Muscle layer of colon (tissue), 2 donors: Measurements from ENCODE around the gene ZDHHC16.
"Not testable (repeated sequence)": the region's sequence is repeated elsewhere in the genome, so short reads cannot be mapped to it uniquely, and the experiment has no call there.

ENCODE experiments used
- H3K27ac ChIP-seq: one replicate; pipeline ENCODE4 v1.7.0; 2013; ENCODE audit warnings: low read depth, mild to moderate bottlenecking, low read length, moderate library complexity
- H3K27me3 ChIP-seq, 2 donors: one replicate each; pipeline ENCODE4 v1.7.0; 2013; ENCODE audit warnings: low read length in 2 of 2, mild to moderate bottlenecking in 2 of 2; ENCODE audit not compliant: insufficient read depth in 2 of 2, control insufficient read depth in 1 of 2
- H3K36me3 ChIP-seq: one replicate; pipeline ENCODE4 v1.7.0; 2013; ENCODE audit warnings: mild to moderate bottlenecking, low read length; ENCODE audit not compliant: insufficient read depth
- H3K4me1 ChIP-seq: one replicate; pipeline ENCODE4 v1.7.0; 2013; ENCODE audit warnings: mild to moderate bottlenecking, low read length; ENCODE audit not compliant: insufficient read depth
- H3K4me3 ChIP-seq, 2 donors: one replicate each; pipeline ENCODE4 v1.7.0; 2013; ENCODE audit warnings: low read length in 2 of 2, low read depth in 1 of 2, mild to moderate bottlenecking in 1 of 2, moderate library complexity in 1 of 2
- H3K9ac ChIP-seq: one replicate; pipeline ENCODE4 v1.7.0; 2013; ENCODE audit warnings: low read length
- H3K9me3 ChIP-seq: one replicate; pipeline ENCODE4 v1.7.0; 2013; ENCODE audit warnings: mild to moderate bottlenecking, low read length
- donor health status: abdominal sarcoma.
- donor health status: Adenocarcinoma of cecum.

The ZDHHC16 gene

DNA sequence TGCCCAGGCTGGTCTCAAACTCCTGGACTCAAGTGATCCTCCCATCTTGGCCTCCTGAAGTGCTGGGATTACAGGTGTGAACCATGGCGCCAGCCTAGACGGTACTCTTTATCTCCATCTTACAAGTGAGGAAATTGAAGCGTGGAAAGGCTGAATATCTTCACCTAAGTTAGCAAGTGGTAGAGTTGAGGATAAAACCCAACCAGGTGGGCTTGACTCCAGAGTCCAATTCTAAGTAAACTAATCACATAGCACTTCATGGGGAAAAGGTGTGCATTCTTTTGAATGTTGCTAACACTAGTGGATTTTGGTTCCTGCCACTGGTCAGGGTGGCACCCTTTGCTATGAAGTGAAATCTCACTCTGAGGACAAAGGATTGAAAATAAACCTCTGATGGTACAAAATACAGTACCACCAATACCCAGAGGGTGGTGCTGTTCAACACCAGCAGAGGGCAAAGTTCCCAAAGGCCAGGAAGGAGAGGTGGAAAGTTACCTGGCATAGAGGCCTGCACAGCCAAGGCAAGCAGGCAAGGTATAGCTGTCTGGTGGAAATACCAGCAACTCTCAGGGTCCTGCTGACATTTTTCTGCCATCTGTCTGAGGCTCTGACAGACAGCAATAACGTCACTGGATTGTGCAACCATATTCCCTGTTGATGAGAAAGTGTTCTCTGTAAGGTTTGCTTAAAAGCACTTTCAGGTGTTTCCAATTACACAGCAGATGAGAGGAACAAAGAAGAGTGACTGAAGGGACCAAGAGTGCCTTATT, 17.6 kb downstream of the ZDHHC16 start:
- Histone ChIP-seq H3K9ac (no peak overlapping the region), H3K4me3 (no peak overlapping the region), H3K4me1 (peaks cover 5% of the 10 kb centered on the region), H3K36me3 (peaks cover 99% of the 10 kb centered on the region), H3K27ac (no peak overlapping the region), H3K9me3 (no peaks in the 10 kb centered on the region), H3K27me3 (no peaks in the 10 kb centered on the region)

DNA sequence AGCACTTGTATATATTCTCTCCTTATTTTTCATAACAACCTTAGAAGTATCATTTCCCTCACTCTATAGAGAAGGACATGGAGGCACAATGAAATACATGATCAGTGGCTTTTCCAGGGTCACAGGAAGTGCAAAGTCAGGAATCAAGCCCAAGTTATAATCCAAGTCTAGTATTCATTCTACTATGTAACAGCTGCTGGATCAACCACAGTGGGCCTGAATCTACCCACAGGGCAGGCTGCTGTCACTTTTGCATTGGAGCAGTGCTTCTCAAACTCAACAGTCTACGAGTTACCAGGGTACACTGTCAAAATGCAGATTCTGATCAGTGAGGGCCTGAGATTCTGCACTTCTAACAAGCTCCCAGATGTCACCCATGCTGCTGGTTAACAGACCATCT, 18.3 kb downstream of the ZDHHC16 start:
- H3K4me1 ChIP-seq = peaks cover 5% of the 10 kb centered on the region
- no peak overlapping the region for H3K27ac ChIP-seq
- H3K27me3 ChIP-seq = no peaks in the 10 kb centered on the region
- no peaks in the 10 kb centered on the region for H3K9me3 ChIP-seq
- peaks cover 99% of the 10 kb centered on the region for H3K36me3 ChIP-seq
- no peak overlapping the region for H3K9ac ChIP-seq
- H3K4me3 ChIP-seq = no peak overlapping the region

DNA sequence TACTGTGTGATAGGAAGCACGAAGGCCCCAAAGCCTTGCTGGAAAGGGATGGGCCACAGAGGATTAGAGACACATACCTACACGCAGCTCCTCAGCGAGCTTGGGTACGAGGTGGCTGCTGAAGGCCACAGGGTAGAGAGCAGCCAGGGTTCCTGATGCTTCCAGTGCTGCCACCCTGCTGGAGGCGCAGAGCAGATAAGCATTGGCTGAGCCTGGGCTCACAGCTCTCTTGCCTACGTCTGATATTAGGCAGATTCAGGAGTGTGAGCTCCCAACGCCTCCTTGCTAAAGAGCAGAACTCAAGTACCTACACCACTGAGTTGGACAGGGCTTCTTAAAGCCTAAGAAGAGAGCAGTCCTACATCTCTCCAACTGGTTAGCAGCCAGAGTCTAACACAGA, 20.0 kb downstream of the ZDHHC16 start:
- Histone ChIP-seq H3K27ac (no peak overlapping the region), H3K4me1 (peaks cover under 1% of the 10 kb centered on the region), H3K36me3 (peaks cover 98% of the 10 kb centered on the region), H3K27me3 (no peaks in the 10 kb centered on the region), H3K9me3 (no peaks in the 10 kb centered on the region), H3K9ac (no peak overlapping the region), H3K4me3 (no peak overlapping the region)

DNA sequence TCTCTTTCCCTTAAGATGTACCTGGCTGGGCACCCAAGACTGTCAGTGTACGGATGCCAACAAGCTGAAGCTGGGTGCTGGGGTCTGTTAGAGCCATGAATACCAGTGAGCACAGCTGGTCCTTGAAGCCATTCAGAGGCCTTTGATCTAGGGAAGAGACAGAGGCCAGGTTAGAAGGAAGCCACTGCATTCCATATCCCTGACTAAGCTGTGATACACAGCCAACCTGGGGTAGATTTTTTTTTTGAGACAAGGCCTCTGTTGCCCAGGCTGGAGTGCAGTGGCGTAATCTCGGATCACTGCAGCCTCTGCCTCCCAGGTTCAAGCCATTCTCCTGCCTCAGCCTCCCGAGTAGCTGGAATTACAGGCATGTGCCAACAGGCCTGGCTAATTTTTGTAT, 20.8 kb downstream of the ZDHHC16 start:
- peaks cover 92% of the 10 kb centered on the region for H3K36me3 ChIP-seq
- H3K9ac ChIP-seq = no peak overlapping the region
- no peaks in the 10 kb centered on the region for H3K4me1 ChIP-seq
- no peaks in the 10 kb centered on the region for H3K27me3 ChIP-seq
- H3K27ac ChIP-seq = no peak overlapping the region
- no peaks in the 10 kb centered on the region for H3K9me3 ChIP-seq
- H3K4me3 ChIP-seq = no peak overlapping the region

DNA sequence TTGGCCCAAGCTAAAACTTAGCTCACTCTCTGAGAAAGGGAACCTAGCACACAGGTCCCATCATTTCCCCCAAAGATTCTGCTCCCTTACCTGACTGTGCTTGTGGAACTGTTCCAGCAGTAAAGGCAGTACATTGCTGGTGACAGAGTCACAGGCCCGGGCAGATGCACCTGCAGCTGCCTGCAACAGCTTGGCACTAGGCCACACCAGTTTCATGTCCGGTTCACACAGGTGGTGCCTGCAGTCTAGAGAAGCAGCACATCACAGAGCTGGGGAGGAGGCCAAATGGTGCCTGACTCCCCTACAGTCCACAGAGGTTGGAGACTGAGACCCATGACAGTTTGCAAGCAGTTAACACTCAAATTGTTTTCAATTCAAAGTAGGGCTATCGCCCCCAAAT, 22.2 kb downstream of the ZDHHC16 start:
- Histone ChIP-seq H3K27me3 (no peaks in the 10 kb centered on the region), H3K9ac (no peak overlapping the region), H3K36me3 (peaks cover 92% of the 10 kb centered on the region), H3K4me1 (no peaks in the 10 kb centered on the region), H3K4me3 (no peak overlapping the region), H3K9me3 (no peaks in the 10 kb centered on the region), H3K27ac (no peak overlapping the region)

DNA sequence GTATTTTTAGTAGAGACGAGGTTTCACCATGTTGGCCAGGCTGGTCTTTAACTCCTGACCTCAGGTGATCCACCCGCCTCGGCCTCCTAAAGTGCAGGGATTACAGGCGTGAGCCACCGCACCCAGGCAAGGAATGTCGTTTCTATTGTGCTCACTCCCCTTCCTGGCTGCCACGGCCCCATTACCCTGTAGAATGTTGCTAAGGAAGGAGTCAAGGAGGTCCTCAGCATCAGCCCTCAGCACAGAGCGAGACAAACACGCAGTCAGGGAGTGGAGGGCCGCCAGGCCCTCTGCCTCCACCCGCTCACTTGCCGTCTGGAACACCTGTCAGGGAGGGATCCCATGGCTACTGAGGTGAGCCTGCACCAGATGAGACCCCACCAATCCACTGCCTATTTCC, 22.8 kb downstream of the ZDHHC16 start:
- H3K4me1 ChIP-seq, H3K27ac ChIP-seq, H3K9ac ChIP-seq, H3K9me3 ChIP-seq, H3K27me3 ChIP-seq, H3K4me3 ChIP-seq: not testable (repeated sequence)
- peaks cover 92% of the 10 kb centered on the region for H3K36me3 ChIP-seq

DNA sequence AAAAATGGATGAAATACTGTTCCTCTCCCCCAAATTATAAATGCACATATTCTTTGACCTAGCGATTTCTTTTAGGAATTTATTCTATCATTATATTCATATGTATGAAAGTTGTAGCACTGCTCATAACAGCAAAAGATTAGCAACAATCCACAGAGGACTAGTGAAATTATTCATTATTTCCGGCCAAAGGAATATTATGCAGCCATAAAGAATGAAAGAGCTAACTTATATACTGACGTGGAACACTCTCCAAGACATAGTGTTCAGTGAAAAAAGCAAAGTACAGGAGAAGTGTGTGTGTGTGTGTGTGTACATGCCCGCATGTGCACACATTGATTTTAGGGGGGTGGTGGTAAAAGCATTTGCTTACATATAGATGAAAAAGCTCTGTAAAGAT, 28.9 kb downstream of the ZDHHC16 start:
- Histone ChIP-seq H3K4me1 (no peaks in the 10 kb centered on the region), H3K27me3 (no peaks in the 10 kb centered on the region), H3K27ac (no peak overlapping the region), H3K9ac (no peak overlapping the region), H3K36me3 (peaks cover 86% of the 10 kb centered on the region), H3K4me3 (no peak overlapping the region), H3K9me3 (no peaks in the 10 kb centered on the region)

DNA sequence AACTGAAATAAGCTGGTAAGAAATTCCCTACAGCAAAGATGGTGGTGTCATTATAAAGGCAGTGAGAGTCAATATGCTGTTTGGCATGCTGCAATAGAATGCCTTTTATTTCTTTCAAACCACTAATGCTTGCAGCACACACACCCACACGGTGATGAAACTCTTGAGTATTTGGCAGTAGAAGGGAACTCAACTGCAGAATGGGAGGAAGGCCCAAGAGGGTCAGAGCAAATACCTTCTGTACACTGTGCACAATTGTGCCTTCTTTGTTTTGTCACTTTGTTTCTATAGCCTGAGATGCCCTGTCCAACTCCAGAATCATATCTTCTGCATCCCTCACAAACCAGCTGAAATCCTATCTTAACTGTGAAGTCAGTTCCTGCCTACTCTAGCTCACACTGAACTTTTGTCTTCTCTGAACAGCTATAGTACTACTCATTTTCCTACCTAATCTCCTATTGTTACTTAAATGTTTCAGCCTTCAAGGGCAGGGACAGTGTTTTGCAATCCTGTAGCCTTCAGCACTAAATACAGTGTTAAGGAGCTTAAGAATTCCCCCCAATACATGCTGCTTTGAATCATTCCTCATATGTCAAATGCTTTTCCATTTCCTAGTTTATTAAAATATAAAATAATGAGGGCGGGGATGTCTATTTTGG, 30.1 kb downstream of the ZDHHC16 start:
- no peaks in the 10 kb centered on the region for H3K9me3 ChIP-seq
- no peak overlapping the region for H3K27ac ChIP-seq
- H3K4me1 ChIP-seq = no peaks in the 10 kb centered on the region
- H3K27me3 ChIP-seq = no peaks in the 10 kb centered on the region
- no peak overlapping the region for H3K9ac ChIP-seq
- peaks cover 87% of the 10 kb centered on the region for H3K36me3 ChIP-seq
- no peak overlapping the region for H3K4me3 ChIP-seq

DNA sequence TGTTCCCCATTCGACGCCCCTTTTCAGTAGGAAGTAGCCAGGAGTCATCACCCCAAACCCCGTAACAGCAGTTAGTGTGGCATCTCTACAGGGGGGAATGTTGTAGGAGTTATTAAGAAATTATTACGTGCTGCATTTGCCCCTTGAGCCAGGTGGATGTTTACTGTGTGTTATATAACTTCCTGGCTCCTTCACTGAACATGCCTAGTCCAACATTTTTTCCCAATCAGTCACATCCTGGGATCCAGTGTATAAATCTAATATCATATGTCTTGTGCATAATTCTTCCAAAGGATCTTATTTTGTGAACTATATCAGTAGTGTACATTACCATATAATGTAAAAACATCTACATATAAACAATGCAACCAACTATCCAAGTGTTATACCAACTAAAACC, 33.4 kb downstream of the ZDHHC16 start:
- H3K36me3 ChIP-seq = peaks cover 70% of the 10 kb centered on the region
- not testable (repeated sequence) for H3K27ac ChIP-seq, H3K27me3 ChIP-seq, H3K9ac ChIP-seq, H3K4me1 ChIP-seq, H3K9me3 ChIP-seq, H3K4me3 ChIP-seq

DNA sequence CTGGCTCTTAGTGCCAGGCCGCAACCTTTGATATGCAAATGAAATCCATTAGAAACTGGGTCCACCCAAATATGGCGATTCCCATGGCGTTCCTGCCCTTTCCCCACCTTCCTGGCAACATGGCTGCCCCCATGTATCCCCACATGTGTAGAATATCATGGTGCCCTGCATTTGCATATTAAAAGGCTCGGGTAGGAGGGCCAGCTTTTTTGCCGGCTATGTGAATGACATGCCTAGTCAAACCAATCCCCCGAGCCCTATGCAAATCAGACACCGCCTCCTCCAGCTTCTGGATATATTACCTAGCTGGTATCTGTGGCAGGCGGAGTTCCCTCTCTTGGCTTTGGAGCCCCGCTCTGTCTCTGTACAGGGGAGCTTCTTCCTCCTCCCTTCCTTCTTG, 34.0 kb downstream of the ZDHHC16 start:
- Histone ChIP-seq H3K4me1 (peaks cover 5% of the 10 kb centered on the region), H3K36me3 (peaks cover 65% of the 10 kb centered on the region), H3K4me3 (no peak overlapping the region), H3K9ac (no peak overlapping the region), H3K27ac (no peak overlapping the region), H3K9me3 (no peaks in the 10 kb centered on the region), H3K27me3 (no peaks in the 10 kb centered on the region)

DNA sequence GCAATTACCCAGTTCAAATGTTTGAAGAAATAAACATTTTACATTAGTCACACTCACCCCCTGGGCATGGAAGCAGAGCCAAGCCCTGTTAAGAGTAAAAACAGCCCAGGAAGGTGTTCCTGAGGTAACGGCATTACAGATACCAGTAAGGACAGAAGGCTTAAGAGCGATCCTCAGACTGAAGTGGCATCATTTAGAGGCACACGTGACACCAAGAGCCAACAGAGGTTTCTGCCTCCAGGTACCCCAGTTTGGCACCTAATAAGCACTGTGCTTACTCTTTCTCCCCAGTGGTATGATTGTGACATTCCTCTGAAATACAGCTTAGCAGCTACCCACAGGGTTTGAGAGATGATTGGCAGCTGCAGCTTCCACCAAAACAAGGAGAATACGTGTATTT, 35.1 kb downstream of the ZDHHC16 start:
- no peak overlapping the region for H3K4me3 ChIP-seq
- no peaks in the 10 kb centered on the region for H3K27me3 ChIP-seq
- peaks cover 56% of the 10 kb centered on the region for H3K36me3 ChIP-seq
- no peak overlapping the region for H3K9ac ChIP-seq
- H3K27ac ChIP-seq = no peak overlapping the region
- no peaks in the 10 kb centered on the region for H3K9me3 ChIP-seq
- H3K4me1 ChIP-seq = peaks cover 5% of the 10 kb centered on the region

DNA sequence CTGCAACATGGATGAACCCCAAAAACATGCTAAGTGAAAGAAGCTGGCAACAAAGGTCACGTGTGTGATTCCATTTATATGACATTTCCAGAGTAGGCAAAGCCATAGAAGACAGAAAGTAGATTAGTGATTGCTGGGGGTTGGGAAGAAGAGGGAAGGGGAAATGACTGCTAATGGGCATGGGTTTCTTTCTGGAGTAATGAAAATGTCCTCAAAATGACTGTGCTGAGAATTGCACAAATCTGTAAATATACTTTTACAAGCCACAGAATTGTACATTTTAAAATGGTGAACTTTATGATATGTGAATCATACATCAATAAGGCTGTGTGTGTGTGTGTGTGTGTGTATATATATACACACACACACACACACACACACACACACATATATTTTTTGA, 36.4 kb downstream of the ZDHHC16 start:
- no peak overlapping the region for H3K27ac ChIP-seq
- peaks cover 5% of the 10 kb centered on the region for H3K4me1 ChIP-seq
- no peaks in the 10 kb centered on the region for H3K27me3 ChIP-seq
- no peak overlapping the region for H3K9ac ChIP-seq
- H3K9me3 ChIP-seq = no peaks in the 10 kb centered on the region
- peaks cover 43% of the 10 kb centered on the region for H3K36me3 ChIP-seq
- H3K4me3 ChIP-seq = no peak overlapping the region
